HepG2 (cell line): Measurements from ENCODE around the gene ENPP1. TPM values are rescaled to one million over a fixed set of nuclear protein-coding genes. Genes with fewer than 3 reads are reported as not detected.

Source experiments
- ATAC-seq: fragments of 200-7000 bp; cut with Tn5 transposase; 3 replicates; pipeline ENCODE4 v1.9.1; 2020; ENCODE audit warnings: mild to moderate bottlenecking, moderate library complexity
- BruUV-seq: library from RNA; stranded (reverse); fragments of 400-500 nt; replicated peaks from 2 replicates; lab custom pipeline; 2021; lab: Mats Ljungman, UMichigan
- CTCF ChIA-PET: fragments of 300-600 bp; formaldehyde crosslinking; extraction: SDS; loops from one replicate; lab custom pipeline; 2021; ENCODE audit warnings: low total read pairs, inconsistent platforms, low intra/inter-chr PET ratio; lab: Yijun Ruan, JAX
- POLR2A ChIA-PET: fragments of 350-600 bp; sonication (Branson Sonifier 250); formaldehyde crosslinking; loops from one replicate; lab custom pipeline; 2020; ENCODE audit warnings: antibody characterized with exemption, inconsistent platforms; lab: Yijun Ruan, JAX
- DNase-seq: peaks from one replicate; pipeline ENCODE4 v3.0.0-alpha.2; 2015; ENCODE audit warnings: low spot score
- FAIRE-seq: peaks from 3 replicates; lab custom pipeline; 2011; peaks lifted over from hg19 to GRCh38; lab: Jason Lieb, UNC
- H2AFZ ChIP-seq: one replicate; pipeline ENCODE4 v1.6.1; 2011; ENCODE audit warnings: low read length, inconsistent platforms
- H3K27ac ChIP-seq: fragments of 300-600 bp; 3 replicates; pipeline ENCODE4 v1.8.0; 2011; ENCODE audit warnings: mixed run types, mild to moderate bottlenecking, mixed read lengths, low read length, inconsistent platforms; ENCODE audit not compliant: insufficient read depth; ENCODE audit errors: extremely low read length
- H3K27me3 ChIP-seq, 2 experiments: fragments of 200-600 bp in 1 of 2; 2 replicates in 1 of 2; 3 replicates in 1 of 2; pipeline versions ENCODE4 v1.6.0 to v1.8.0; 2011; ENCODE audit warnings: low read length in 2 of 2, mild to moderate bottlenecking in 2 of 2, moderate library complexity in 2 of 2, inconsistent platforms in 1 of 2; ENCODE audit not compliant: insufficient read depth in 2 of 2, control insufficient read depth in 1 of 2
- H3K36me3 ChIP-seq, 2 experiments: fragments of 200-600 bp in 1 of 2; replicated peaks in 1 of 2; 2 replicates in 1 of 2; 3 replicates in 1 of 2; pipeline versions ENCODE4 v1.5.1 to v1.8.0; 2011; ENCODE audit warnings: low read length in 2 of 2, inconsistent platforms in 1 of 2; ENCODE audit not compliant: insufficient read depth in 2 of 2, control insufficient read depth in 1 of 2
- H3K4me1 ChIP-seq: 2 replicates; pipeline ENCODE4 v1.5.1; 2012; ENCODE audit warnings: low read length, inconsistent platforms; ENCODE audit not compliant: insufficient read depth
- H3K4me2 ChIP-seq: 2 replicates; pipeline ENCODE4 v1.6.0; 2011; ENCODE audit warnings: low read depth, low read length, inconsistent platforms
- H3K4me3 ChIP-seq, 3 experiments: fragments of 200-600 bp in 1 of 3; sonication (generic), shearing (Covaris generic) in 1 of 3; replicated peaks in 1 of 3; 2 replicates each; pipeline ENCODE4 v1.5.1; 2011 to 2016; ENCODE audit warnings: low read length in 3 of 3, inconsistent platforms in 2 of 3, low read depth in 2 of 3, mild to moderate bottlenecking in 2 of 3, control low read depth in 1 of 3, mixed read lengths in 1 of 3; ENCODE audit not compliant: insufficient read depth in 1 of 3
- H3K79me2 ChIP-seq: one replicate; pipeline ENCODE4 v1.6.1; 2011; ENCODE audit warnings: low read length, inconsistent platforms; ENCODE audit not compliant: insufficient read depth
- H3K9ac ChIP-seq: 2 replicates; pipeline ENCODE4 v1.6.0; 2011; ENCODE audit warnings: mild to moderate bottlenecking, low read depth, low read length, inconsistent platforms; ENCODE audit not compliant: insufficient read depth
- H3K9me3 ChIP-seq: 2 replicates; pipeline ENCODE4 v1.5.1; 2012; ENCODE audit warnings: mild to moderate bottlenecking, low read length
- H4K20me1 ChIP-seq: 2 replicates; pipeline ENCODE4 v1.6.0; 2011; ENCODE audit warnings: inconsistent platforms, mild to moderate bottlenecking, low read length, moderate library complexity; ENCODE audit not compliant: insufficient read depth
- ATF4 ChIP-seq, 2 experiments: fragments of 450-650 bp in 1 of 2; sonication (generic) in 1 of 2; formaldehyde crosslinking; IDR thresholded peaks; 2 replicates each; pipeline versions ENCODE4 v1.5.0 to v1.8.0; 2020 to 2022; ENCODE audit warnings: mild to moderate bottlenecking in 1 of 2, missing genetic modification reagents in 1 of 2
- GATAD2A ChIP-seq: IDR thresholded peaks from 2 replicates; pipeline ENCODE4 v1.6.1; 2016
- GTF3A ChIP-seq: sonication (generic); formaldehyde crosslinking; conservative IDR thresholded peaks from 2 replicates; pipeline ENCODE4 v1.4.0; 2020; ENCODE audit warnings: mild to moderate bottlenecking, missing genetic modification reagents
- KDM6A ChIP-seq: IDR thresholded peaks from 2 replicates; pipeline ENCODE4 v1.6.1; 2016; ENCODE audit warnings: low read depth
- MXD4 ChIP-seq: IDR thresholded peaks from 2 replicates; pipeline ENCODE4 v1.6.1; 2016; ENCODE audit warnings: mild to moderate bottlenecking, missing biosample characterization, missing genetic modification reagents
- NCOA5 ChIP-seq: sonication (generic); formaldehyde crosslinking; IDR thresholded peaks from 2 replicates; pipeline ENCODE4 v1.4.0; 2020; ENCODE audit warnings: missing genetic modification reagents
- TCF12 ChIP-seq, 2 experiments: fragments of 450-650 bp in 1 of 2; sonication (generic) in 1 of 2; formaldehyde crosslinking in 1 of 2; IDR thresholded peaks; 2 replicates each; pipeline versions ENCODE4 v1.6.1 to v1.8.0; 2017 to 2022; ENCODE audit warnings: antibody characterized with exemption in 1 of 2, mild to moderate bottlenecking in 1 of 2, missing genetic modification reagents in 1 of 2, moderate library complexity in 1 of 2
- in situ Hi-C: cut with HindIII; loops from 2 replicates; pipeline ENCODE4 v1.10.0; 2017; ENCODE audit warnings: low pct_unique_long_range_greater_than_20kb; ENCODE audit not compliant: extremely low pct_ligation_motif_present
- intact Hi-C: fragments of 100-400 bp; cut with micrococcal nuclease; formaldehyde crosslinking; loops from one replicate; pipeline ENCODE4 v1.10.0; 2022; ENCODE audit not compliant: unreplicated experiment
- polyA plus RNA-seq, 8 experiments: library from polyadenylated mRNA; depleted of rRNA in 3 of 8; stranded (reverse) in 7 of 8; unstranded in 1 of 8; fragments of >200 nt; fragmentation: Illumina TruSeq in 4 of 8; extraction: Trizol in 4 of 8; gene quantifications; 2 replicates each; pipeline versions ENCODE4 v1.2.1 to v1.2.3, GENCODE V29; 2011 to 2016; ENCODE audit warnings: low read depth in 4 of 8, missing spikeins in 1 of 8, mixed read lengths in 1 of 8; ENCODE audit not compliant: insufficient read depth in 1 of 8
- total RNA-seq, 5 experiments: library from RNA; depleted of rRNA; stranded (reverse); fragments of >200 nt; fragmentation: Illumina TruSeq; extraction: Trizol; gene quantifications; 2 replicates each; pipeline ENCODE4 v1.2.3, GENCODE V29; 2016; ENCODE audit warnings: low read depth in 1 of 5
- TF ChIP-seq, protein P1 (sequence below): sonication (generic); formaldehyde crosslinking; conservative IDR thresholded peaks from 2 replicates; pipeline ENCODE4 v1.4.0; 2020; ENCODE audit warnings: mild to moderate bottlenecking, missing genetic modification reagents, moderate library complexity
- TF ChIP-seq, protein P2 (sequence below): sonication (generic); formaldehyde crosslinking; IDR thresholded peaks from 2 replicates; pipeline ENCODE4 v1.8.1; 2022; ENCODE audit warnings: mild to moderate bottlenecking, missing genetic modification reagents

ENPP1 gene
- total and polyA plus RNA-seq, 2 of the 13 experiments (the other 11 are each of a cell fraction or from before 2014, with no cell fraction given): 56.5 to 160 TPM

- Histone ChIP-seq H3K27ac (peak overlapping the region; percentile 88), H3K4me1 (peaks cover 66% of the 10 kb centered on the region), H4K20me1 (no peaks in the 10 kb centered on the region), H3K4me2 (no peak overlapping the region), H3K9ac (no peak overlapping the region), H3K9me3 (peaks cover 19% of the 10 kb centered on the region), H2AFZ (no peak overlapping the region), H3K36me3 (no peaks in the 10 kb centered on the region), H3K27me3 (no peaks in the 10 kb centered on the region), H3K79me2 (no peaks in the 10 kb centered on the region), H3K4me3 (no peak overlapping the region)
- BruUV-seq: no TSS peak
- ATAC-seq: no peak
- CTCF ChIA-PET: no interaction called here
- TF ChIP-seq MXD4 (CRISPR knock-in tag): no peak
- TF ChIP-seq, protein P1, sequence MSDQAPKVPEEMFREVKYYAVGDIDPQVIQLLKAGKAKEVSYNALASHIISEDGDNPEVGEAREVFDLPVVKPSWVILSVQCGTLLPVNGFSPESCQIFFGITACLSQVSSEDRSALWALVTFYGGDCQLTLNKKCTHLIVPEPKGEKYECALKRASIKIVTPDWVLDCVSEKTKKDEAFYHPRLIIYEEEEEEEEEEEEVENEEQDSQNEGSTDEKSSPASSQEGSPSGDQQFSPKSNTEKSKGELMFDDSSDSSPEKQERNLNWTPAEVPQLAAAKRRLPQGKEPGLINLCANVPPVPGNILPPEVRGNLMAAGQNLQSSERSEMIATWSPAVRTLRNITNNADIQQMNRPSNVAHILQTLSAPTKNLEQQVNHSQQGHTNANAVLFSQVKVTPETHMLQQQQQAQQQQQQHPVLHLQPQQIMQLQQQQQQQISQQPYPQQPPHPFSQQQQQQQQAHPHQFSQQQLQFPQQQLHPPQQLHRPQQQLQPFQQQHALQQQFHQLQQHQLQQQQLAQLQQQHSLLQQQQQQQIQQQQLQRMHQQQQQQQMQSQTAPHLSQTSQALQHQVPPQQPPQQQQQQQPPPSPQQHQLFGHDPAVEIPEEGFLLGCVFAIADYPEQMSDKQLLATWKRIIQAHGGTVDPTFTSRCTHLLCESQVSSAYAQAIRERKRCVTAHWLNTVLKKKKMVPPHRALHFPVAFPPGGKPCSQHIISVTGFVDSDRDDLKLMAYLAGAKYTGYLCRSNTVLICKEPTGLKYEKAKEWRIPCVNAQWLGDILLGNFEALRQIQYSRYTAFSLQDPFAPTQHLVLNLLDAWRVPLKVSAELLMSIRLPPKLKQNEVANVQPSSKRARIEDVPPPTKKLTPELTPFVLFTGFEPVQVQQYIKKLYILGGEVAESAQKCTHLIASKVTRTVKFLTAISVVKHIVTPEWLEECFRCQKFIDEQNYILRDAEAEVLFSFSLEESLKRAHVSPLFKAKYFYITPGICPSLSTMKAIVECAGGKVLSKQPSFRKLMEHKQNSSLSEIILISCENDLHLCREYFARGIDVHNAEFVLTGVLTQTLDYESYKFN (CRISPR knock-in tag): 0 out of 2 replicates have a peak, but pooled peaks have one; percentile 17
- TF ChIP-seq KDM6A (CRISPR knock-in tag): 0 out of 2 replicates have a peak, but pooled peaks have one; percentile 38
- 0 out of 2 replicates have a peak, but pooled peaks have one; percentile 33 for TF ChIP-seq GTF3A (CRISPR knock-in tag)
- 0 out of 4 replicates have a peak, but pooled peaks of 1 of the 2 experiments have one; percentile 3 for TF ChIP-seq ATF4 (CRISPR knock-in tag; IDR thresholded peaks at IDR 0.05)
- no peak for TF ChIP-seq NCOA5
- 0 out of 2 replicates have a peak, but pooled peaks have one; percentile 6 for TF ChIP-seq GATAD2A (CRISPR knock-in tag)
- TF ChIP-seq, protein P2, sequence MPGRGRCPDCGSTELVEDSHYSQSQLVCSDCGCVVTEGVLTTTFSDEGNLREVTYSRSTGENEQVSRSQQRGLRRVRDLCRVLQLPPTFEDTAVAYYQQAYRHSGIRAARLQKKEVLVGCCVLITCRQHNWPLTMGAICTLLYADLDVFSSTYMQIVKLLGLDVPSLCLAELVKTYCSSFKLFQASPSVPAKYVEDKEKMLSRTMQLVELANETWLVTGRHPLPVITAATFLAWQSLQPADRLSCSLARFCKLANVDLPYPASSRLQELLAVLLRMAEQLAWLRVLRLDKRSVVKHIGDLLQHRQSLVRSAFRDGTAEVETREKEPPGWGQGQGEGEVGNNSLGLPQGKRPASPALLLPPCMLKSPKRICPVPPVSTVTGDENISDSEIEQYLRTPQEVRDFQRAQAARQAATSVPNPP: no peak
- TF ChIP-seq TCF12 (IDR thresholded peaks at IDR 0.05): no peak
- TF ChIP-seq TCF12 (CRISPR knock-in tag; IDR thresholded peaks at IDR 0.05): no peak
- no peak for FAIRE-seq
- in situ Hi-C loops (no loop called here), intact Hi-C loops (loop anchor here (5.0 kb wide), 1 partner anchor 130 kb away; no protein-coding TSS in a partner anchor)
- POLR2A ChIA-PET: interaction anchor here (1.3 to 2.2 kb wide), 6 partner anchors 40 to 261 kb away, joined by 3 to 10 read pairs (median 4); partner anchors contain the start of genes CCN2 and ENPP3
- DNase-seq: no peak
Measured at GRCh38 chr6:131897621-131898020, 89.8 kb downstream of the ENPP1 start.
